OCI-LY7 (cell line): ENCODE measurements around the gene SUFU.

Experiments
- CTCF ChIP-seq: fragments of 200-600 bp; sonication (generic); conservative IDR thresholded peaks from 2 replicates; pipeline ENCODE4 v1.5.1; 2014; ENCODE audit warnings: mild to moderate bottlenecking, antibody characterized with exemption, low read length, moderate library complexity, mixed read lengths
- EZH2phosphoT487 ChIP-seq: fragments of 200-600 bp; sonication (generic); IDR thresholded peaks from 2 replicates; pipeline ENCODE4 v1.6.1; 2018; ENCODE audit warnings: low read depth, borderline replicate concordance, mild to moderate bottlenecking, mixed run types, antibody characterized with exemption, low read length, moderate library complexity, mixed read lengths

GRCh38 chr10:102617041-102617440 lies 113.3 kb downstream of the SUFU start:
- TF ChIP-seq CTCF: no peak
- TF ChIP-seq EZH2phosphoT487: no peak
